Ramos (cell line): ENCODE data around the gene COPG2.
"Not testable (repeated sequence)": the region's sequence is repeated elsewhere in the genome, so short reads cannot be mapped to it uniquely, and the experiment has no call there.

Source experiments
- in situ Hi-C: fragments of 300-500 bp; cut with MboI; formaldehyde crosslinking; loops from one replicate; pipeline ENCODE4 v1.14.3; 2022; ENCODE audit warnings: low sequenced_read_pairs; ENCODE audit not compliant: unreplicated experiment

The COPG2 gene

DNA sequence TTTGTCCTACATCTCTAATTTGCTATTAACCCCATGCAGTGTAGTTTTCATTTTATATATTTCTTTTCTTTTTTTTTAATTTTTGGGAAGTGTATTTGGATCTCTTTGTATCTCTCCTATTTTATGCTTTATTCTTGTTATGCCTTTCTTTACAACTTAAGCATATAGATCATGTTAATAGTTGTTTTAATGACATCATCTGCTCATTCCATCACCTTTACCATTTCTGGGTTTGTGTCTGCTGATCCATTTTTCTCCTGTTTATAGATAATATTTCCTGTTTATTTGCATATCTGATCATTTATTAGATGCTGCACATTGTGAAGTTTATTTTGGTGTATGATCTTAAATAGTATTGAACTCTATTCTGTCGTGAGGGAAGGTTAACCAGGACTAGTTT is 13.7 kb downstream of the COPG2 start:
- in situ Hi-C loops: no loop called here

DNA sequence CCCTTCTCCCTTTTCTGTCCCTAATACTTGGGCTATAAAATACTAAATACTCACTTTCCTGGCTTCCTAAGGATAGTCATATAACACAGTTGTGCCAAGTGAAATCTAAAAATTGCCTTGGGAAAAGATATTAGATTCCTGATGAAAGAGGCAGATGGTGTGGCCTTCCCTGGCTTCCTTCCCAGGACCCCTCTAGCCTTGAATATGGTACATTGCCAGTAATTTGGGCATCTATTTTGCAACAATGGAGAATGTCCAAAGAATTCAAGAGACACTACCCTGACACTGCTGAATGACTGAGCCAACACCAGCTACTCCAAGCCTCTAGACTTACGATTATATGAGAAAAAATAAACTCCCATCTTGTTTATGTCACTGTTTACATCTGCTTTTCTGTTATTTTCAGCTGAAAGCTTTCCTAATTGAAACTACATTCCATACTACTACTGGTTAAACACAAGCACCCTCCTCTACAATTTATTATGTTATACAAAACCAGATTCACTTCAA is 17.9 kb downstream of the COPG2 start:
- in situ Hi-C loops: no loop called here

DNA sequence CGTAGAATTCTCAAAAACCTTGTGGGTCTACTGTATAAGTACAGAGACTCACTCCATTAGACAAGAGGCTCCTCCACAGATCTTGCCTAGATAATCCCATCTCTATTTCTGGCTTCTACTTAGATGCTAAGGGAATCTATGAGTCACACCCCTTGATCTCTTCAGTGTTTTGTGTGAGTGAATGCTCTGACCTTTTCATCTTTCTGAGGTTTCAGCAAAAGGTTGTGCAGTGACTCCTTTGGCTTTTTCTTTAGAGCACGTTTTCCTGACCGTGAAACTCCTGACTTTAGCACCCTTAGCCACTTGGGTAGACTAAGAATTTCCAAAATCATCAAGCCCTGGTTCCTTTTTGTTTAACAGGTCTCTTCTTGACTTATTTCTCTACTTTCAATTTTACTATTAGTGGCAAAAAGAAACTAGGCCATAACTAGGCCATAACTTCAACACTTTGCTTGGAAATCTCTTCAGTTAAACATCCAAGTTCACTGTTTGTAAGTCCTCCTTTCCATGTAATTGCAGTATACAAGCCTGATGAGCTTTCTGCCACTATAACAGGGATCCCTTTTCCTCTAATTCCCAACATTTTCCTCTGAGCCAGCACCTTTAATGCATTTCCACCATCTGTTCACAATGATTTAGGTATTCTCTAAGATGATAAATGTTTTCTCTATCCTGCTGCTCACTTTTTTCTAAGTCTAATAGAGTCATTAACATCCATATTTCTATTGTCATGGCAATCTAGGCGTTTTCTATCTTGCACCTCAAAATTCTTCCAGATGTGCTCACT is 19.4 kb downstream of the COPG2 start:
- in situ Hi-C loops: no loop called here

DNA sequence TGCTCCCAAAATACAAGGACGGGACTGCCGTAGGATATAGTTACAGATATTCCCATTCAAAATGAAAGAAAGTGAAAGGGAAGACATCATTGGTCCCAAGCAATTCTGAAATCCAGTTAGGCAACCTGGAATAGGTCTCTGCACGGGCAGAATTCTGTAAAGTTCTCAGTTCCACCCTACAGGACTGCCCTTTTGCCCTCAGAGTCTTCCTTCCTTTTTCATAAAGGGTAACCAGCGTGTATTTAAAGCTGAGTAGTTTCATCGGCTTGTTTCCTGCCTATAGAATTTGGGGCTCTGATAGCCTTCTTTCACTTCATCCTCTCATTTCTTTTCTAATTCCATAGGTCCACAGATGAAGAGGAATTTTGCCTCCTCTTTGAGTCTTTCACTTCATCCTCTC is 20.0 kb downstream of the COPG2 start:
- in situ Hi-C loops: no loop called here

DNA sequence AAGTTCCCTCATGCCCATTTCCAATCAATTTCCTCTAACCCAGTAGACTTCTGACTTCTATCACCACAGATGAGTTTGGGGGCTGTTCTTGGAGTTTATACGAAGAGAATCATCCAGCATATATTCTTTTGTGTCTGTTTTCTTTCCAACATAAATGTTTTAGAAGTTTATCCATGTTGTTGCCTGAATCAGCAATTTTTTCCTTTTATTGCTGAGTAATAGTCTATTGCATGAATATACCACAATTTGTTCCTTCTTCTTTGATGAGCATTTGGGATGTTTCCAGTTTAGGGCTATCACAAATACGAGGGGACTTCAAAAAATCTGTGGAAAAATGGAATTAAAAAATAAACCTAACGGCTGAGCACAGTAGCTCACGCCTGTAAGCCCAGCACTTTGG is 26.2 kb downstream of the COPG2 start:
- in situ Hi-C loops: no loop called here

DNA sequence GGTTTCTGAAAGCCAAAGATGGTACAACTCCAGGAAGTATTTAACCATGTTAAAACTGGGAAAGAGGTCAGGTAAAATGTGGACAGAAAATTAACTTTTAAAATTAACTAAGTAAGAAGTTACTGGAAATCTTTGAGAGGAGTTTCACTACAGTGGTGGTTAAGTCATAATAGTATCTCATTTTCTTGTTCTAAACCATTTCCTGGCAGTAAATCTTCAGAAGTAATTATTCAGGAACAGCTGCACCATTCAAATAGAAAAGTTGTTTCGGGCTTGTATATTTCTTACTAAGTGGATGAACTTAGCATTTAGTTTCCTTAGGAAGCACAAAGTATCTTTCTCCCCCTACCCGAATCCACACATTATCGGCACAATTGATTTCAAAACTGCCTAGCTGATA is 27.1 kb downstream of the COPG2 start:
- in situ Hi-C loops: no loop called here

DNA sequence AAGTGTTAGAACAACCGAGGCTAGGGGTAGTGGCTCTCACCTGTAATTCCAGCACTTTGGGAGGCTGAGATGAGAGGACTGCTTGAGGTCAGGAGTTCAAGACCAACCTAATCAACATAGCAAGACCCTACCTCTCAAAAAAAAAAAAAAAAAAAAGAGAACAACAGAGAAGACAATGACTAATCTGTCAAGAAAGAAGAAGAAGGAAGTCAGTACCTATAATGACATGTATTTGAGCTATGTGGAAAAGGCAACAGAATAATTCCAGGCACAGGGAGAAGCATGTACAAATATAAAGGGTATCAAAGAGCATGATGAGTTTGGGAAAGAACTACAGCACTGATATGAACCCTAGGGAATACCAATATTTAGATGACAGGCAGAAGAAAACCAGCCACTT is 27.5 kb downstream of the COPG2 start:
- in situ Hi-C loops: no loop called here

DNA sequence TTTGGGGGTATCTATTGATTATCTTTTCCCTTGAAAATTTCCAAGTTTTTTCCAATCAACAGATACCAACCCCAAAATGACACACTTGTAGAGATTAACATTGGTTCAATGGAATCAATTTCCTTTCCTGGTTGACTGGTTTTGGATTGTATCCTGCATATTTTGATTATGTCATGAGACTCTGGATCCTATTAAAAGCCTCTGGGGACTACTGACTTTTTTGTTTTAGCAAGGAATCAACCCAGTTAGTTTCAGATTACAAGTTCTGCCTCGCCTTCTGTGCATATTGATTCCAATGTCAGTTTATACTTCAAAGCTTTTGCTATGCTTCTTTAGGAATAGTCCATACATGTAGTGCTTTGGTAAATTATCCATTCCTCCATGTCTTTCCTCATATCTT is 29.2 kb downstream of the COPG2 start:
- in situ Hi-C loops: no loop called here

DNA sequence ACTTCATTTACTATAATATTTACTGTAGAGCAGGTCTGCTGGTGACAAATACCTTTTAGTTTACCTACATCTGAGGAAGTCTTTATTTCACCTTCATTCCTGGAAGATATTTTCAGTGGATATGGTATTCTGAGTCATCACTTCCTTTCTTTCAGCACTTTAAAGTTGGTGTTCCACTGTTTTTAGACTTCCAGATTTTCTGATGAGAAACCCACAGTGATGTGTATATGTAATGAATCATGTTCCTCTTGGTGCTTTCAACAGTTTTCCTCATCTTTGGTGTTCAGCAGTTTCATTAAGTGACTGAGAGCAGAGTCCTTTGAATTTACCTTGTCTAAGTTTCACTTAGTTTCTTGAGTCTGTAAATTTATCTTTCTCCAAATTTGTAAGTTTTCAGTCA is 36.4 kb downstream of the COPG2 start:
- in situ Hi-C loops: no loop called here

DNA sequence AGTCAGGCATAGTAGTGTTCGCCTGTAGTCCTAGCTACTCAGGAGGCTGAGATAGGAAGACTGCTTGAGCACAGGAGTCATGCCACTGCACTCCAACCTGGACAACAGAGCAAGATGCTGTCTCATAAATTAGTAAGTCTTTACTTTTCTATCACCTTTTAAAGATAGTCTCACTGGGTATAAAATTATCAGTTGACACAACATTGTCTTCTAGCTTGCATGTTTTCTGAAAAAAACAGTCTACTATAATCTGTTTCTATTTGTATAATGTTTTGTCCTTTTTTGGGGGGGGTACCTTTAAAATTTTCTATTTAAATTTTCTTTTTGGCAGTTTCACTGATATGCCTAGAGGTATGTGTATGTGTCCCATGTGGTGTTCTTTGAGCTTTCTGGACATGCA is 39.6 kb downstream of the COPG2 start:
- in situ Hi-C loops: no loop called here

DNA sequence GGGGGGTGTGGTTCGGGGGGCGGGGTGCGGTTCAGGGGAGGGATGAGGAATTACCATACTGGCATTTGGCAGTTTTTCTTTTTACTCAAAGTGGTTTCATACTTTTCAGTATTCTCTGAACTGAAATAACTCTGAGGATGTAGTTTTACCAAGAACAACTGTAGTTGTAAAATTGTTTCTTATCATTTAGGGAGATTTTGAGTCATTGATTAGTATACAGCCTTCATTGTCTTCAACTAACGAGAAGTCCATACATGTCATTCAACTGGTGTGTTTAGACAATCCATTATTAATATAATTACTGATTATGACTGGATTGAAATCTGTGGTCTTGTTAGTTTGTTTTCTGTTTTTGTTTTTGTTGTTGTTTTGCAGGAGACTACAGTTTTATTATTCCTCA is 40.8 kb downstream of the COPG2 start:
- in situ Hi-C loops: no loop called here

DNA sequence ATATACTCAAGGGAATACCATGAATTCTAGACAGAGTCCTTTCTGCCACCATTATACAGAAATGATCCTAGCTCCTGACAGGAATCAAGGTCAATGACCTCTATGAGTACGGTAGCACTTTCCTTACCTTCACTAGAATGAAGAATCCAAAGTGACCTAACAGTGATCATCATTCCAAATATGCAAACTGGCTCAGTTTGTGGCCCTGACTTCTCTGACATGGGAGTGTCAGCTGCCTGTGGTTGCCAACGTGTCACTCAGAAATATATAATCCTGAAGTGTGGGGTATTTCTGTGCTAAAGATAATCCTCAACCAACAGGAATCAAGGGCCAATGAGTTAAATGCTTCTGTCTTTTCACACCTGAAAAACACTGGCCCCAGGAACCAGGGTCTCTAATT is 45.7 kb downstream of the COPG2 start:
- in situ Hi-C loops: no loop called here

DNA sequence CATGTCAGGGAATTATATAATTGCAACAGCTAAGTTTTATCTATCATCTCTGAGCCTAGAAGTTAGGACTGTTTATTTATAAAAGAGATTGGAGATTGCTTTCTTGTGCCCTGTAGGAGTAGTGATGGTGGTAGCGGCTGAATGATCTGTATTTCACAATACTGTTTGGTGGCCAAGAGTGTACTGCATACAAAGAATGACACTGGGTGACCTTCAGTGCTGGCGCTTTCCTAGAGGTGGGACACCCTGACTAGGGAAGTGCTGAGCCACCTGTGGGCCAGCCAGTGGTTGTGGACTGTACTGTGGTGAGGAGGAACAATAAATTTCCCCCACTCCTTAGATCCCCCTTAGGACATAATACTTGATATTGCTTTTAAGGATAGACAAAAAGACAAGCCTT is 53.0 kb downstream of the COPG2 start:
- in situ Hi-C loops: no loop called here

DNA sequence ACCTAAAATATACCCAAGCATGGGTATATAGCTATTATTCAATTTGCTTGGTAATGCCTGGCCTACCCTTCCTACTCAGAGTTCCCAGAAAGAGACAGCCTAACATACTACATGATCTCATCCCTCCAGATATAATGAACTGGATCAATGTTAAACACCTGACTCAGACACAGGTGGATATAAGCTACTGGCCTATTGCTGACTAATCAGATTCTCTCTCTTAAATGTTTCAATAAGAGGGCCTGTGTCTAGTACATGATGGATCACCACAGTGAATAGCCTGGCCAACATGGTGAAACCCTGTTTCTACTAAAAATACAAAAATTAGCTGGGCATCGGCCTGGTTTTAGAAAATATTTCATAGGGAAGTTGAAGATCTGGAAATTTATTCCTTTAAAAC is 54.1 kb downstream of the COPG2 start:
- in situ Hi-C loops: no loop called here

DNA sequence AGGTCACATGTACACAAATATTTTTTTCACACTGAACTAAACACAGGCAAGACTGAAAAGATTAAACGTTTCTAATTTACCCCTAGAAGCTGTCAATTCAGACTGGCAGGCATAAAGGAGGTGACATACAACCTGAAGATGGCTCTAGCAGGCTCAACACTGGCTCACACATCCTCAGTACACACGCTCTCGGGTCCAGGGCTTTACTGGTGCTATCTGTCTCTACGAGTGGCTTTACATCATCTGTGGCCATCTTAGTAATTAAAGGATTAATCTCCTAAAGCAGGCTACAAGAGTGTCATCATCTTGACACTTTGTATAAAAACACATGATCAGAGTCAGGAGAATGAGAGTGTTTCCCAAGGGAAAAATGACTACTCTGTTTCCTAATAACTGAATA is 57.3 kb downstream of the COPG2 start:
- in situ Hi-C loops: no loop called here

DNA sequence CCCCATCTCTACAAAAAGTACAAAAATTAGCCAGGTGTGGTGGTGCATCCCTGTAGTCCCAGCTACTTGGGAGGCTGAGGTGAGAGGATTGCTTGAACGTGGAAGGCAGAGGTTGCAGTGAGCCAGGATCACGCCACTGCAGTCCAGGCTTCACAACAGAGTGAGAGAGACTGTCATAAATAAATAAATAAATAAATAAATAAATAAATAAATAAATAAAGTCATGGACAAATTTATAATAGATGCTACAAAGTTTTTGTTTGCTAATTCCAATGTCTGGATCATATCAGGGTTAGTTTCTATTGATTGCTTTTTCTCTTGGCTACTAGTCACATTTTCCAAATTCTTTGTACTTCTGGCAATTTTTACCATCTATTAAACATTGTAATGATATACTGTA is 61.5 kb downstream of the COPG2 start:
- in situ Hi-C loops: not testable (repeated sequence)

DNA sequence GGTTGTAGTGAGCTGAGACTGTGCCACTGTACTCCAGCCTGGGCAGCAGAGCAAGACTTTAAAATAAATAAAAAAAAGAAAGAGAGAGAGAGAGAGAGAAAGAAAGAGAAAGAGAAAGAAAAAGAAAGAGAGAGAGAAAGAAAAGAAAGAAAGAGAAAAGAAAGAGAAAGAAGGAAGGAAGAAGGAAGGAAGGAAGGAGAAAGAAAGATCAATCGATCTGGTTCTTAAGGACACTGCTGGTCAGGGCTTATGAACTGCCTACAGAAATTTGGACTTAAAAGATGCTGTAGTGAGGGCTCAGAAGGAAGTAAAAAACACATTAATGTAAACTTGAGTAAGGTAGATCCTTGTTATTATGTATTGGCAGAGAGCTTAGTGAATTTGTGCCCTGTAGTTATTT is 62.4 kb downstream of the COPG2 start:
- in situ Hi-C loops: no loop called here

DNA sequence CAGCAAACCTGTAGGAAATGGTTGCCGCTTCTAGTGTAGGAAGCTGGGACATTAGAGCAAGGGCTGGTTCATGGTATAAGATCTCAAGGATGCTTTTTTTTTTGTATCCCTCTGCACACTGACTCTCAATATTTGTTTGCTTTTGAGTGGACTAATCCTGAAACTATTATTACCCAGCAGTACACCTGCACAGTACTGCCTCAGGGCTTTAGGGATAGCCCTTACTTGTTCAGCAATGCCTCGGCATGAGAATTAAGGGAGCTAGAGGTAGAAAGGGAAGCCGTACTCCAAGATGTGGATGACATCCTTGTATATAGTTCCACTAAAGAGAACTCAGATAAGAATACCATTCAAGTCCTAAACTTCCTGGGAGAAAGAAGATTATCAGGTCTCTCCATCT is 70.5 kb downstream of the COPG2 start:
- in situ Hi-C loops: no loop called here

DNA sequence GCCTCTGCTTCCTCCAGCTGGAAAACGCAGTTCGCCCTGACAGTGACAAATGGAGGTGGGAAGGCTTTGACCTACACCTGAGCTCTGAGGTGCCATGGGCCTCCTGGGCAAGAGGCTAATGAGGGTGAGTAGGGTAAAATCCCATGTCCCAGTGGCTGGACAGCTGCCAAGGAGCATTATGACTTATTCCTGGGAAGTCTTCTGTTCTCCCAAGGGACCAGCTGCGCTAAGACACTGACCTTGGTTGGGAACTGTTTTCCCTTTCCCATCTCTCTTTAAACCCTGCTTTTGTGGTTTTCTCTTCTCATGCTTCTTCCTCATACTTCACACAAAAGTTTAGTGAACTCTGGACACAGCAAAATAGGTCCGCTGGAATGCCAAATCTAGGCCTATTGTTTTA is 72.6 kb downstream of the COPG2 start:
- in situ Hi-C loops: no loop called here

DNA sequence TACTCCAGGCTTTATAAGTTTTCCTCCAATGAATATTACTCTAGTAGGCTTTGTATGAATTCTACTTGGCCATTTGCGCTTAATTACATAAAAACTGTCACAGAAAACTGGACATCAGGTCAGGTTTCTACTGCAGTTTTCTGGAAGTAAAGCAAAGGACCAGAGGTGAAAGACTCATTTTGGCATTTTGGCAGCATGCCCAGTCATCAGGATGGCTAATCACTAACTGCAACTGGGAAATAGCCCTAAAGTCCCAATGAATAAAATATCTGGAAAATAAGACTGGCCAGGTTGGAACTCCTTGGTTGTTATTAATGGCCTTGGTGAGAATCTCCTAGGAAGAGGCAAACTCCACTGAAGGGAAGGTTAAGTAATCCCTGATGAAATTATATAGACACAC is 75.5 kb downstream of the COPG2 start:
- in situ Hi-C loops: no loop called here

DNA sequence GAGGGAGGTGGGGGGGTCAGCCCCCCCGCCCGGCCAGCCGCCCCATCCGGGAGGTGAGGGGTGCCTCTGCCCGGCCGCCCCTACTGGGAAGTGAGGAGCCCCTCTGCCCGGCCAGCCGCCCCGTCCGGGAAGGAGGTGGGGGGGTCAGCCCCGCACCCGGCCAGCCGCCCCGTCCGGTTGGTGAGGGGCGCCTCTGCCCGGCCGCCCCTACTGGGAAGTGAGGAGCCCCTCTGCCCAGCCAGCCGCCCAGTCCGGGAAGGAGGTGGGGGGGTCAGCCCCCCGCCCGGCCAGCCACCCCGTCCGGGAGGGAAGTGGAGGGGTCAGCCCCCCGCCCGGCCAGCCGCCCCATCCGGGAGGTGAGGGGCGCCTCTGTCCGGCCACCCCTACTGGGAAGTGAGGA is 77.1 kb downstream of the COPG2 start:
- in situ Hi-C loops: not testable (repeated sequence)

DNA sequence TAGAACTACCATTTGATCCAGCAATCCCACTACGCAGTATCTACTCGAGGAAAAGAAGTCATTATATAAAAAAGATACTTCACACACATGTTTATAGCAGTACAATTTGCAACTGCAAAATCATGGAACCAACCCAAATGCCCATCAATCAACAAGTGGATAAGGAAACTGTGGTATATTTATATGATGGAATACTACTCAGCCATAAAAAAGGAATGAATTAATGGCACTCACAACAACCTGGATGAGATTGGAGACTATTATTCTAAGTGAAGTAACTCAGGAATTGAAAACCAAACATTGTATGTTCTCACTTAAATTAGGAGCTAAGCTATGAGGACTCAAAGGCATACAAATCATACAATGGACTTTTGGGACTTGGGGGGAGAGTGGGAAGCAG is 82.6 kb downstream of the COPG2 start:
- in situ Hi-C loops: not testable (repeated sequence)
